CD14-positive monocyte (primary cell): ENCODE results near the gene APOA1. TPM values are rescaled to one million over a fixed set of nuclear protein-coding genes. Genes with fewer than 3 reads are reported as not detected.

Experiments used
- DNase-seq, 3 donors: peaks; one replicate each; pipeline ENCODE4 v3.0.0-alpha.2; 2011 to 2022
- H2AFZ ChIP-seq: 2 replicates; pipeline ENCODE4 v1.6.0; 2012; ENCODE audit warnings: mild to moderate bottlenecking, low read depth, low read length, inconsistent platforms; ENCODE audit not compliant: insufficient read depth, poor library complexity, severe bottlenecking
- H3K27ac ChIP-seq, 2 donors: 1 replicate in 1 of 2; 2 replicates in 1 of 2; pipeline ENCODE4 v1.5.1; 2012 to 2013; ENCODE audit warnings: low read length in 2 of 2, control low read depth in 1 of 2, inconsistent platforms in 1 of 2, low read depth in 1 of 2, mild to moderate bottlenecking in 1 of 2
- H3K27me3 ChIP-seq, 2 donors: one replicate each; pipeline versions ENCODE4 v1.6.0 to v1.6.1; 2011 to 2013; ENCODE audit warnings: low read length in 2 of 2; ENCODE audit not compliant: control insufficient read depth in 2 of 2, insufficient read depth in 2 of 2
- H3K36me3 ChIP-seq, 2 donors: replicated peaks in 1 of 2; 1 replicate in 1 of 2; 2 replicates in 1 of 2; pipeline versions ENCODE4 v1.5.1 to v1.6.1; 2012 to 2013; ENCODE audit warnings: low read length in 2 of 2, control low read depth in 1 of 2, inconsistent platforms in 1 of 2, mild to moderate bottlenecking in 1 of 2; ENCODE audit not compliant: insufficient read depth in 2 of 2, control insufficient read depth in 1 of 2
- H3K4me1 ChIP-seq, 2 donors: 1 replicate in 1 of 2; 2 replicates in 1 of 2; pipeline versions ENCODE4 v1.5.1 to v1.6.1; 2012 to 2013; ENCODE audit warnings: low read length in 2 of 2, control low read depth in 1 of 2, inconsistent platforms in 1 of 2, mild to moderate bottlenecking in 1 of 2, moderate library complexity in 1 of 2; ENCODE audit not compliant: insufficient read depth in 2 of 2, control insufficient read depth in 1 of 2
- H3K4me2 ChIP-seq: replicated peaks from 2 replicates; pipeline ENCODE3; 2012; ENCODE audit warnings: low read length, moderate library complexity, mild to moderate bottlenecking; ENCODE audit not compliant: poor library complexity, severe bottlenecking; ENCODE audit errors: extremely low read depth
- H3K4me3 ChIP-seq, 3 experiments: fragments of 200-600 bp in 1 of 3; sonication (generic) in 1 of 3; replicated peaks in 1 of 3; 1 replicate in 2 of 3; 2 replicates in 1 of 3; pipeline ENCODE4 v1.5.1; 2011 to 2013; ENCODE audit warnings: low read length in 3 of 3, mild to moderate bottlenecking in 3 of 3, control low read depth in 2 of 3, low read depth in 2 of 3, inconsistent platforms in 1 of 3, moderate library complexity in 1 of 3
- H3K79me2 ChIP-seq: 2 replicates; pipeline ENCODE4 v1.6.0; 2012; ENCODE audit warnings: mild to moderate bottlenecking, control low read depth, inconsistent platforms, low read length, moderate library complexity; ENCODE audit not compliant: insufficient read depth
- H3K9ac ChIP-seq: 2 replicates; pipeline ENCODE4 v1.6.0; 2017; ENCODE audit warnings: low read length, mild to moderate bottlenecking; ENCODE audit not compliant: insufficient read depth, poor library complexity, severe bottlenecking
- H3K9me3 ChIP-seq, 2 donors: replicated peaks in 1 of 2; 1 replicate in 1 of 2; 2 replicates in 1 of 2; pipeline versions ENCODE4 v1.5.1 to v1.6.1; 2012 to 2013; ENCODE audit warnings: low read length in 2 of 2, control low read depth in 1 of 2; ENCODE audit not compliant: control insufficient read depth in 1 of 2, insufficient read depth in 1 of 2
- H4K20me1 ChIP-seq: 2 replicates; pipeline ENCODE4 v1.6.0; 2012; ENCODE audit warnings: mild to moderate bottlenecking, low read length, control low read depth, moderate library complexity; ENCODE audit not compliant: insufficient read depth
- H3K27ac Mint-ChIP-seq, 7 donors: one replicate each; pipeline ENCODE4 v1.8.0; 2020; ENCODE audit warnings: mild to moderate bottlenecking in 7 of 7, mixed read lengths in 7 of 7, moderate library complexity in 6 of 7, inconsistent platforms in 2 of 7
- H3K27me3 Mint-ChIP-seq, 3 donors: one replicate each; pipeline ENCODE4 v1.8.0; 2021 to 2022; ENCODE audit warnings: low read depth in 3 of 3, mild to moderate bottlenecking in 3 of 3, mixed read lengths in 3 of 3, moderate library complexity in 3 of 3, inconsistent platforms in 1 of 3
- H3K36me3 Mint-ChIP-seq, 2 donors: one replicate each; pipeline ENCODE4 v1.8.0; 2020; ENCODE audit warnings: mixed read lengths in 2 of 2, inconsistent platforms in 1 of 2, mild to moderate bottlenecking in 1 of 2
- H3K4me1 Mint-ChIP-seq: one replicate; pipeline ENCODE4 v1.8.0; 2020; ENCODE audit warnings: mild to moderate bottlenecking, mixed read lengths
- H3K4me3 Mint-ChIP-seq, 2 donors: one replicate each; pipeline ENCODE4 v1.8.0; 2020; ENCODE audit warnings: mild to moderate bottlenecking in 2 of 2, mixed read lengths in 2 of 2, moderate library complexity in 1 of 2
- H3K9me3 Mint-ChIP-seq, 7 donors: one replicate each; pipeline ENCODE4 v1.8.0; 2020 to 2022; ENCODE audit warnings: mixed read lengths in 7 of 7, mild to moderate bottlenecking in 6 of 7, moderate library complexity in 6 of 7, inconsistent platforms in 2 of 7
- CTCF ChIP-seq: fragments of 200-600 bp; IDR thresholded peaks from one replicate; pipeline ENCODE4 v1.8.0; 2022; ENCODE audit warnings: antibody characterized with exemption, mild to moderate bottlenecking
- WGBS: methylation state at CpG from one replicate; pipeline ENCODE4 v1.1.5; 2013; ENCODE audit warnings: missing lambda C conversion rate; ENCODE audit not compliant: insufficient coverage; 5-methylcytosine and 5-hydroxymethylcytosine counted together
- intact Hi-C, 2 donors: fragments of 100-400 bp; cut with micrococcal nuclease; formaldehyde crosslinking; loops; one replicate each; pipeline versions ENCODE4 v1.15.0 to v1.15.1; 2023
- polyA plus RNA-seq, 3 donors: library from polyadenylated mRNA; depleted of rRNA in 1 of 3; unstranded in 2 of 3; stranded (reverse) in 1 of 3; fragments of 300-500 nt in 2 of 3; fragments of >200 nt in 1 of 3; fragmentation: Illumina TruSeq in 2 of 3; gene quantifications; 1 replicate in 2 of 3; 2 replicates in 1 of 3; pipeline ENCODE4 v1.2.3, GENCODE V29; 2012 to 2021

The APOA1 gene
- polyA plus RNA-seq, 3 donors = 0.29 TPM; not detected in 2

GRCh38 chr11:116797816-116798215 lies 39.6 kb downstream of the APOA1 start:
- H3K27ac Mint-ChIP-seq = no peak overlapping the region
- H3K36me3 ChIP-seq = no peaks in the 10 kb centered on the region

GRCh38 chr11:116796548-116796947 lies 40.9 kb downstream of the APOA1 start:
- no peak for DNase-seq
- H3K79me2 ChIP-seq = no peaks in the 10 kb centered on the region
- H3K9me3 Mint-ChIP-seq = peaks cover 0 to 2% (median 0%) of the 10 kb centered on the region in 7 donors
- no peak overlapping the region for H3K27ac ChIP-seq
- H3K4me3 Mint-ChIP-seq = no peak overlapping the region
- peaks cover 1% of the 10 kb centered on the region in 2 donors for H3K4me1 ChIP-seq
- no peak for TF ChIP-seq CTCF
- H2AFZ ChIP-seq = no peak overlapping the region
- no peaks in the 10 kb centered on the region for H3K36me3 Mint-ChIP-seq
- WGBS = no CpG with 5 or more reads among the region's 1 CpG
- H3K4me1 Mint-ChIP-seq = peaks cover 3% of the 10 kb centered on the region
- H3K27me3 ChIP-seq = no peaks in the 10 kb centered on the region
- peaks cover 0 to 4% (median 3%) of the 10 kb centered on the region in 3 donors for H3K27me3 Mint-ChIP-seq
- H4K20me1 ChIP-seq = no peaks in the 10 kb centered on the region
- no peak overlapping the region for H3K27ac Mint-ChIP-seq
- no peak overlapping the region for H3K4me3 ChIP-seq
- H3K9me3 ChIP-seq = no peaks in the 10 kb centered on the region
- intact Hi-C loops = loop anchor here in 1 of 2 donors (5.0 kb wide), 1 partner anchor 311 kb away; no protein-coding TSS in a partner anchor
- no peaks in the 10 kb centered on the region for H3K36me3 ChIP-seq
- H3K9ac ChIP-seq = no peak overlapping the region
- H3K4me2 ChIP-seq = no peak overlapping the region

More at GRCh38 chr11:116797816-116798215, 39.6 kb downstream of the APOA1 start:
- H3K79me2 ChIP-seq = no peaks in the 10 kb centered on the region
- no peaks in the 10 kb centered on the region for H3K27me3 ChIP-seq
- no peak for DNase-seq
- H4K20me1 ChIP-seq = no peaks in the 10 kb centered on the region
- peaks cover 2% of the 10 kb centered on the region for H3K4me1 Mint-ChIP-seq
- no peak overlapping the region for H3K4me3 Mint-ChIP-seq
- peaks cover 0 to 5% (median 0%) of the 10 kb centered on the region in 3 donors for H3K27me3 Mint-ChIP-seq
- no peak overlapping the region for H3K27ac ChIP-seq
- H3K4me3 ChIP-seq = no peak overlapping the region
- H3K9me3 Mint-ChIP-seq = peaks cover 0 to 2% (median 0%) of the 10 kb centered on the region in 7 donors
- H3K36me3 Mint-ChIP-seq = no peaks in the 10 kb centered on the region
- H3K9me3 ChIP-seq = no peaks in the 10 kb centered on the region
- H3K4me1 ChIP-seq = no peaks in the 10 kb centered on the region
- WGBS = no CpG with 5 or more reads among the region's 5 CpGs
- intact Hi-C loops = loop anchor here in 1 of 2 donors (5.0 kb wide), 1 partner anchor 309 kb away; no protein-coding TSS in a partner anchor
- no peak overlapping the region for H3K4me2 ChIP-seq
- no peak overlapping the region for H3K9ac ChIP-seq
- H2AFZ ChIP-seq = no peak overlapping the region
- no peak for TF ChIP-seq CTCF
